ENCODE results near the gene ABCA12.

ABCA12 gene

DNA sequence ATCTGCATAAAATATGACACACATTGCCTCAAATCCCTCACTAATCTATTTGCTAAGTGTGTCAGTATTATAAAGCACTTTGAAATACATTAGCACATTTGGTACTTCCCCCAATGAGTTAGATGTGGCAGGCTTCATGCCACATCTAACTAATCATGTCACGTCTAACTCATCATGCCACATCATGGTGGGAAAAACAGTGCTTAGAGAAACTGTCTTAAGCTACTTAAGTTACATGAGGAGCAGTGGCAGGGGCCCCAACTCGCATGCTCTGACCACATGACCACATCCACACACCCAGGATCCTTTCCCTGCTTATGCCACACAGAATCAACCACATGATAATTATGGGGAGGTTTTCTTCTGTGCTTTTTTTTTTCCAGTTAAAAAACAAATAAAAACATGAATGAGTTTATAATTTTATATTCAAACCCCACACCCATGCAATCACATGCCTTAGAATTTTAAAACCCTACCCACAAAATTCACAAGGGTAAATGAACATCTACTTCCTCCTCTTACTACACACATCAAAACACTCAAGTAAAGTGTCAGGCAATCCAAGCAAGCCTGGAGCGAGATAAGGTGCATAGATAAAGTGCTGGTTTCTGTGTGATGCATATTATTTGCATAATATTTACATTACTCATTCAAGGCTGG, 1.6 kb downstream of the ABCA12 start:
- no peak for DNase-seq

- DNase-seq: no peak
These were observed 18.0 kb downstream of the ABCA12 start for GRCh38 chr2:215120401-215120800.

DNA sequence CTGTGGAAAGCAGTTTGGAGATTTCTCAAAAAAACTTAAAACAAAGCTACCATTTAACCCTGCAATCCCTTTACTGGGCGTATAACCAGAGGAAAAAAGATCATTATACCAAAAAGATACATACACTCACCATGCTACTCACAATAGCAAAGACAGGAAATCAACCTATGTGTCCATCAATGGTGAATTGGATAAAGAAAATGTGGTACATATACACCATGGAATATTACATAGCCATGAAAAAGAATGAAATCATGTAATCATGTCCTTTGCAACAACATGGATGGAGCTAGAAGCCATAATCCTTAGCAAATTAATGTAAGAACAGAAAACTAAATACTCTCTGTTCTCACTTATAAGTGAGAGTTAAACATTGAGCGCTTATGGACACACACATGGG, 18.6 kb downstream of the ABCA12 start:
- no peak for DNase-seq

DNA sequence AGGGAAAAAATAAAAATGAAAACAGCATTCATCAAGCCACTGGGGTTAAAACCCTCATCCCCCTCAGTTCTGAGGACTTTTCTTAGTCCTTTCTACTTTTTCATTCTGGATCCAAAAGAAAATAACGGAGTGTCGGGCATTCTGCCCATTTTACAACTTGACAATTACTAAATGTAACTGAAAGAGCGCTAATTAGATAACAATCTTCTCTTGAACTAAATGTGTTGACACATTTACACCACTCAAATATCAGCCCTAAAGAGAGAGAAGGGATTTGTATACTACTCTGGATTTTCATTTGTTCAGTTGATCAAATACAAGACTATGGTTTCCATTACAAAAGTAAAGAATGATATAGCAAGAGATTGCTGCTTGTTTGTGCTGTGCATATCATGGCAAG, 27.5 kb downstream of the ABCA12 start:
- DNase-seq: no peak

GRCh38 chr2:215107216-215108056, 31.0 kb downstream of the ABCA12 start:
- no peak for DNase-seq

DNA sequence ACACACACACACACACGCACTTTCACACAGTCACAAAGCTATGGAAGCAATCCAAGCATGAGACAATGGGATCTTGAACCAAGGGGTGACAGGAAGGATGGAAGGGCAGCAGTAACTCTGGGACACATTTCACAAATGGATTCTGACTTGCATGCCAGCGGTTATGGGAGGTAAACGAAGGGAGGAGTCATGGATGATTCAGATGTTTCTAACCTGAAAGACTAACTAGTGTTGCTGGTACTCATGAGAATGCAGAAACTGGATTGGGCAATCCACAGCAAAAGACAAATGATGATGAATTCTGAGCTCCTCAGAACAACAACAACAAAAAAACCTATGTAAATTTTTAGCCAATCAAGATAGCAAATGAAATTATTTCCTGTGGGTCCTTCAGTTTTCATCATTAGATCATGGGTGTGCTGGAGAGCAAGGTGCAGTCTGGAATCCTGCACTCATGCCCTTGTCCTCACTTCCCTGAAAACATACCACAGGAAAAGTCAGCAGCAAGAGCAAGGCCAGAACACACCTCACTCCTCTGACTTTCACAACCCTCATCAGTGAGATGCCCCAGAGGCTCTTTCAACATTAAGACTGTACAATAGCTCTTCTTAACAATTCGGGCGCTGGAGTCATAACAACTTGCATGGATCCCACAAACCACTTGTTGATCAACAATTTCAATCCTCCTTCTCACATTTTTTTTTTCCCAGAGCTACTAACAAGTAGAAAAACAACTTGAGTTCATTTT, 32.6 kb downstream of the ABCA12 start:
- DNase-seq: no peak

GRCh38 chr2:215104226-215104625, 34.2 kb downstream of the ABCA12 start:
- peak in 1 of 14 donors; percentile 0 for DNase-seq

DNA sequence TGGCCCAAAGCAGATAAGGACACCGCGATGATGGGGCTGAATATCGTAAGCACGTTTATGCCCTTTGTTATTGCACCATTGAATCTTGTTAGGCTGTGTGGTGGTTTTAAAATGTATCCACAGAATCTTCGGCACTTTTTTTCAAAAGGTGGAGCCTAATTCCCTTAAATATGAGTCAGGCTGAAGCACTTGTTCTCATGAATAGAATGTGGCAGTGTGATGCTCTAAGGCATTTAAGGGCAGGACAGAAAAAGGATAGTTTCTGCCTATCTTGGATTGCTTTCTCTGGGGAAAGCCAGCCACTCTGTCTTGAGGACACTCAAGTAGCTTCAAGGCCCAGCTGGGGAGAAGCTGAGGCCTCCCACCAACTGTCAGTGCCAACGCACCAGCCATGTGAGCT, 39.6 kb downstream of the ABCA12 start:
- DNase-seq: peak in 1 of 14 donors; percentile 0

- no peak for DNase-seq
These were observed 54.3 kb downstream of the ABCA12 start for GRCh38 chr2:215084080-215084479.

DNA sequence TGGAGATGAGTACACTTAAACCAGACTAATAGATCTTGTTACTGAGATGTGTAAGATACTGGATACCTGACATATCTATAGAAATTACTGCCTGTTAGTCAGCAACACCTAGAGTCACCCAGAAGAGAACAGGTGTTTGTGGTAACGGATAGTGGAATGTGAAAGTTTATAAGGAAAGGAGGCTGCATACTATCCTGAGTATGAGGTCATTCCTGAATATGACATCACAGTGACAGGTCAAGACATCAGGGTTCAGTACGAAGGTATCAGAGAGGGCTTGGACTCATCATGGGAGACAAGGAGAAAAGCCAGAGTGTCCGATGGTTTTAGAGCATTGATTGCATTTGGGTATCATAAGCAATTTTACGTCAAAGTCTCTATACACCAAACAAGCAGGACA, 55.3 kb downstream of the ABCA12 start:
- no peak for DNase-seq

GRCh38 chr2:215082446-215082845, 56.0 kb downstream of the ABCA12 start:
- no peak for DNase-seq

DNA sequence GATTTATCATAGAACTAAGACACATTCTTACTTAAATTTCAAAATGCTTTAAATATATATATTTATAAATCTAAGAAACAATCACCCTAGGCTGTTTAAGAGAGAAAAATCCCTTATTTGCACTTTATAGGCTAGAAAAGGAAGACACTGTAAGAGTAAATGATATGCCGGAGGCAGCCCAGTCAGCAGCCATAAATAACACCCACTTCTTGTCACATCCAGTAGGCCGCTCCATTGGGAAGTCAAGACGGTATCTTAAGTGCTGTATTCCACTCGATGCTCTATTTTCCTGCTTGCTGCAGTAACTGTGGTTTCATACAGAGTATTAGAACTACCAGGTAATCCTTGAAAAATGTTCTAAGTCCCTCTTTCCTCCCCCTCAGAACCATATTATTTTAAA, 57.9 kb downstream of the ABCA12 start:
- no peak for DNase-seq

DNA sequence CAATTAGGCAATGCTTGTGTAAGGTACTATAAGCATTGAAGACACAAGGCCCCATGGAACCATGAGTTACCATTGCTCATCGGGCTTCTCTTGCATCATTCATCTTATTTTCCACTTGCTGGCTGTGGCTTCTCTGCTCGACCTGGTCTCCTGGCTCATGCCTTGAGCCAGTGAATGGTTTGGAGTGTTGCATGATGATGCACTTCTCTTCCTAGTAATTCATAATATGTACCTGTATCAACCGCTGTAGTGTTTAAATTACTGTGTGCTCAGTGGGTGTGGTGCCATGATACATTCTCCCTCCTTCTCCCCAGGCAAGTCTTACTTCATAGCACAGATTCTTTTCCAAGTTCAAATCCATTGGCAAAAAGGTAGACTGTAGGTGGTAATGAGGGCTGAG, 66.8 kb downstream of the ABCA12 start:
- no peak for DNase-seq

DNA sequence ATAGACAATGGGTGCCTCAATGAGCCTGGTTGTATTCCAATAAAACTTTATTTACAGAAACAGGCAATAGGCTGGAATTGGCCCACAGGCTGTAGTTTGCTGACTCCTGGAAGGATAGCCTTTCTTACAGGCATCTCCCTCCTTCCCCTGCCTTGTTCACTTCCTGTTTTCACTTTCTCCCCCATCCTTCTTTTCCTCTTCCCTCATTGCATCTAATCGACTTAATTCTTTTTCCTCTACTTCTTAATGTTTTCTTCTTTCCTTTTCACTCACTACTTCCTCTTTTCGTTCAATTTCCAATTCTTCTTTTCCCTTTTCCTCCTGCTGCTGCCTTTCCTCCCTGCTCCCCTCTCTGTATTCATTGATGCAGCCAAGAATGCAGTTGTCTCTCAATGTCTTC, 70.0 kb downstream of the ABCA12 start:
- DNase-seq: no peak

DNA sequence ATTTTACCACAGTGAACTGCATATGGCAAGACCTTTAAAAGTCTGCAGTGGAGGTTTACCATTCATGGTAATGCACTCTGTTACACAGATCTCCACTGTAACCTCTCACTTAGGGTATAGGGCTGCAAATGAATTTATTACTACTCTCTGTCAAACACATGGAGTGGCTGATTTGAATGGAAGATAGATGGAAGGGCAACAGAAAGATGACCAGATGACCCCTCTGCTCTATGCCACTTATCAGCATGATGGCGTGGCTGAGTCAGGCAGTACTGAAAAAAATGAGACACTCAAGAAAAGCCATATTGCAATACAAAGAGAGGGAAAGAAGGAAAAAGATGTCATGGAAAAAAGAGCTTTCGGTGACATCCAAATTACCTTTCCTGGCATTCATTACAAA, 72.3 kb downstream of the ABCA12 start:
- DNase-seq: no peak

DNA sequence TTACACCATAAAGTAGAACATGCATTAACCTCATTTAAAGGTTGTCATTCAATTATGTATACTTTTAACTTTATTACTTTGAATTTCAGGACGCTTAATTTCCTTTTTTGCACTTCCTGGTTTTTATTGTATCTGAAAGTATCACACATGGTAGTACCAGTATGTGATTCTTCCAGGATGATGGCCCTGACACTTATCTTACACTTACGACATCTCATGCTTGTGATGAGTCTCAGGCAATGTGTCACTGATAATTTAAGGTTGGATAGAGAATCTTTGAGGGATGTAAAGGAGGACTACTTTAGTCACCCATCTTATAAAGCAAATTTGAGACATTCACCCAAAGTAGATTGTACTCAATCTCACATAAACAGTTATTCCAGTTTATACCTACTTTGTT, 74.9 kb downstream of the ABCA12 start:
- DNase-seq: no peak

GRCh38 chr2:215060861-215061536, 77.4 kb downstream of the ABCA12 start:
- peak in 1 of 14 donors; percentile 0 for DNase-seq

- no peak for DNase-seq
These were observed 78.7 kb downstream of the ABCA12 start for GRCh38 chr2:215059724-215060123.

- no peak for DNase-seq
These were observed 82.5 kb downstream of the ABCA12 start for GRCh38 chr2:215055891-215056290.

- no peak for DNase-seq
These were observed 85.6 kb downstream of the ABCA12 start for GRCh38 chr2:215052810-215053209.

- no peak for DNase-seq
These were observed 86.0 kb downstream of the ABCA12 start for GRCh38 chr2:215052404-215052803.

DNA sequence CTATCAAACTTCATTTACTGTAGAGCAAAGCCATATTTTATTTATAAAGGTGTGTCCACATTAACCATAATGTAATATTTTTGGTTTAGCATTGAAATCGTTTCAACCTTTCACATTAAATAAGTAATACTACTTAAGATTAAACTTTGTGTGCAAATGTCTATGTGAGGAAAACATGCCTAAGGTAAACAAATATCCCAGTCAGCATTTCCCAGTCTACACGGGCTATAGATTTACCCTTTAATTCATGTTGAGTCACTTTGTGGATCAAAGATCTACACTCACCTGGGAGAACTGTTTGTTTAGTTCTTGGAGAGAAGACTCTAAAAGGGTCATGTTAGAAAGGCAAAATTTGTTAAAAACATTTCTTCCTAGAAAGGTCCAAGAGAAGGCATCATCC, 89.1 kb downstream of the ABCA12 start:
- no peak for DNase-seq

DNA sequence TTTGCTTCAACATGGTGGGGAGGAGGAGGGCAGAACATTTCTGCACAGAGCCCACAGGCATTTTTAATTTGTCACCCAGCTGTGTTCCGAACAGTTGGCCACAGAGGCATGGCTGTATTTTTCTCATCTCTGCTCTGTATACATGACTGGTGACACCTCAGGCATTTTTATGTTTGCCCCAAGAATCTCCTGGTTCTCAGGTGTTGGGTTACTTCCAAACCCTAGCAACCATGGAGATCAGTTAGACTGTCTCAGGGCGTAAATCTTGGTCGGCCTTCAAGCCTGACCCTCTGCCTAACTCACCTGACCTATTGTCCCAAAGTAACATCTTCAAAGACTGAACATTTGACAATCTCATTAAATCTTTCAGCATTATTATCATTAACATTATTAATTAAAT, 100.0 kb downstream of the ABCA12 start:
- no peak for DNase-seq
